Small intestine (tissue), 7 donors: ENCODE results near the gene CASK. TPM values are rescaled to one million over a fixed set of nuclear protein-coding genes. Genes with fewer than 3 reads are reported as not detected.

ENCODE experiments used
- DNase-seq, 2 donors: peaks; one replicate each; pipeline versions ENCODE4 v3.0.0 to v3.0.0-alpha.2; 2013
- FAIRE-seq: peaks from 2 replicates; lab custom pipeline; 2012; peaks lifted over from hg19 to GRCh38; lab: Jason Lieb, UNC
- H3K27ac ChIP-seq, 3 donors: one replicate each; pipeline ENCODE4 v1.5.1; 2013; ENCODE audit warnings: low read length in 2 of 3, mild to moderate bottlenecking in 2 of 3, control low read depth in 1 of 3, inconsistent platforms in 1 of 3, low read depth in 1 of 3, moderate library complexity in 1 of 3
- H3K27me3 ChIP-seq, 3 donors: one replicate each; pipeline ENCODE4 v1.6.1; 2013; ENCODE audit warnings: low read length in 3 of 3, inconsistent platforms in 1 of 3; ENCODE audit not compliant: control insufficient read depth in 3 of 3, insufficient read depth in 3 of 3
- H3K36me3 ChIP-seq, 3 donors: one replicate each; pipeline ENCODE4 v1.6.1; 2013; ENCODE audit warnings: low read length in 3 of 3, inconsistent platforms in 1 of 3, low read depth in 1 of 3, mild to moderate bottlenecking in 1 of 3, moderate library complexity in 1 of 3; ENCODE audit not compliant: control insufficient read depth in 3 of 3, insufficient read depth in 2 of 3
- H3K4me1 ChIP-seq, 3 donors: one replicate each; pipeline ENCODE4 v1.6.1; 2013; ENCODE audit warnings: low read length in 2 of 3, inconsistent platforms in 1 of 3, low read depth in 1 of 3, mild to moderate bottlenecking in 1 of 3, moderate library complexity in 1 of 3; ENCODE audit not compliant: control insufficient read depth in 3 of 3, insufficient read depth in 2 of 3
- H3K4me3 ChIP-seq, 3 donors: one replicate each; pipeline ENCODE4 v1.5.1; 2013; ENCODE audit warnings: low read length in 3 of 3, control low read depth in 1 of 3, inconsistent platforms in 1 of 3, low read depth in 1 of 3, mild to moderate bottlenecking in 1 of 3, moderate library complexity in 1 of 3
- H3K9me3 ChIP-seq, 2 donors: one replicate each; pipeline ENCODE4 v1.6.1; 2013; ENCODE audit warnings: low read depth in 1 of 2, low read length in 1 of 2; ENCODE audit not compliant: control insufficient read depth in 2 of 2, insufficient read depth in 1 of 2
- WGBS, 3 donors: extraction: QIAGEN DNeasy Blood & Tissue Kit; methylation state at CpG; one replicate each; pipeline ENCODE4 v1.1.7; 2013; 5-methylcytosine and 5-hydroxymethylcytosine counted together
- polyA plus RNA-seq, 4 donors: library from polyadenylated mRNA; stranded (reverse) in 3 of 4; unstranded in 1 of 4; fragments of 200-250 nt in 3 of 4; fragments of 120-200 nt in 1 of 4; gene quantifications; one replicate each; pipeline versions ENCODE4 v1.2.1 to v1.2.3, GENCODE V29; 2013
- donor health status: healthy with polysubstance abuse.
- donor health status: control.
- donor health status: control.
- donor health status: Bipolar disorder and iron deficiency.
- donor health status: healthy.

Gene CASK
- polyA plus RNA-seq, 4 donors = 16.5 to 77.8 (median 25.2) TPM

- FAIRE-seq = no peak
- no peak overlapping the region for H3K27ac ChIP-seq
Observed at GRCh38 chrX:41491267-41492004, 431.9 kb downstream of the CASK start.

GRCh38 chrX:41490446-41490845 lies 432.9 kb downstream of the CASK start:
- Histone ChIP-seq H3K36me3 (no peaks in the 10 kb centered on the region), H3K4me3 (no peak overlapping the region), H3K27ac (no peak overlapping the region), H3K9me3 (no peaks in the 10 kb centered on the region), H3K27me3 (no peaks in the 10 kb centered on the region), H3K4me1 (no peaks in the 10 kb centered on the region)
- DNase-seq (no peak), FAIRE-seq (no peak)
- 67 to 93% (median 81%) methylated on average over 3 of the region's 3 CpGs for WGBS, 3 donors

More at GRCh38 chrX:41491267-41492004, 431.9 kb downstream of the CASK start:
- Histone ChIP-seq H3K9me3 (no peaks in the 10 kb centered on the region), H3K27me3 (no peaks in the 10 kb centered on the region), H3K4me1 (no peaks in the 10 kb centered on the region), H3K36me3 (no peaks in the 10 kb centered on the region), H3K4me3 (no peak overlapping the region)
- WGBS, 3 donors = 57 to 63% (median 60%) methylated on average over 12 of the region's 12 CpGs
- no peak for DNase-seq

DNA sequence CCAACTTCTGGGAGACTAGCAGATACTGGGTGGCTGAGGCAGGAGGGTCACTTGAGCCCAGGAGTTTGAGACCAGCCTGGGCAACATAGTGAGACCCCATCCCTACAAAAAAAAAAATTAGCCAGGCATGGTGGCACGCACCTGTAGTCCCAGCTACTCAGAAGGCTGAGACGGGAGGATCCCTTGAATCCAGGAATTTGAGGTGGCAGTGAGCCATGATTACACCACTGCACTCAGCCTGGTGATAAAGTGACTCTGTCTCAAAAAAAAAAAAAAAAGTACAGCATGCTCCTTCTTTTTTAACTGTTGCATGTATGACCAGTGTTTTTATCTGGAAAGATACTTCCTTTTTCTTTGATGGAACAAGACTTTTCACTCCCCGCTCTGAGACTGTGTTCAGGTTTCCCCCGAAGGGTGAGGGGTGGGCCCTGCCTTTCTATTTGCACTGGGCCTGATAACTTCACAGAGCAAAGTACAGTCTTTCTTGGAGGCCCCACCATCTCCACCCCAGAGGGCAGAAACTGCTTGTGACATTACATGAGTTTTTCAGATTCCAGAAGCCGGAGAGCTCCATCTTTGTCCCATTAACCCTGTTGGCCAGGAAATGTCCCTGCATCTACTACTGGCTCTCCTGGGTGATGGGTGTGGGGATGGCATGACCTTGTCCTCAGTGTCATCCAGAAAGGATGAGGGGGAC lies 441.1 kb downstream of the CASK start:
- DNase-seq (peak; percentile 46 to 81), FAIRE-seq (no peak)
- Histone ChIP-seq H3K4me3 (no peak overlapping the region), H3K27ac (peak overlapping the region in 1 of 3 donors; percentile 92), H3K9me3 (peaks cover 0 to 16% of the 10 kb centered on the region in 2 donors), H3K4me1 (peaks cover 0 to 23% (median 0%) of the 10 kb centered on the region in 3 donors), H3K36me3 (no peaks in the 10 kb centered on the region), H3K27me3 (no peaks in the 10 kb centered on the region)
- 17 to 66% (median 38%) methylated on average over 5 of the region's 5 CpGs for WGBS, 3 donors

- WGBS, 3 donors = 71 to 94% (median 83%) methylated on average over 6 of the region's 6 CpGs
Observed at GRCh38 chrX:41481264-41482109, 441.9 kb downstream of the CASK start.

DNA sequence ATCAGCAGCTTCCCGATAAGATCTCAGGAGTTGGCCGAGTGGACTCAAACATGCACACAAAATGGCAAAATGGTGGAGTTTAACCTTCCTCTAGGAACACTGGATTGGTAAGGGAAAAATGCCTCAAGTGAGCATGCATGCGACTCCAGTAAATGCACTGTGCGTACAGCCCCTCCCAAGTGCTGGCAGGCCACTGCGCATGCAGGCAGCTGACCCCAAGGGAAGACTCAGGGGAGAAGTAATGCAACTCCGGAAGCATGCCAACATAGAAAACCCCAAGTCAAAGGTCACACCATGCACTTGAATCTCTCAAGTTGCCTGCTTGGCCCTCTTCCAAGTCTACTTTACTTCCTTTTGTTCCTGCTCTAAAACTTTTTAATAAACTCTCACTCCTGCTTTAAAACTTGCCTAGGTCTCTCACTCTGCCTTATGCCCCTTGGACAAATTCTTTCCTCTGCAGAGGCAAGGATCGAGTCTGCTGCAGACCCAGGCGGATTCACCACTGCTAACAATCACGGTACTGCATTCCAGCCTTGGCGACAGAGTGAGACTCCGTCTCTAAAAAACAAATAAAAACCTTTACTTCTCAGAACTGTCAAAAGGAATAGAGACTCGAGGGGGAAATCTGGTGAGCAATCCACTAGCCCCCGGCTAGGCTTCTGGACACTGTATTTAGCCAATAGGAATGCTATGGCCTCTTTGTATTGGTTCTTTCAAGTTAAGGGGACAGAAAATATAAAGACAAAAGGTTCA lies 442.7 kb downstream of the CASK start:
- H3K36me3 ChIP-seq = no peaks in the 10 kb centered on the region
- H3K4me1 ChIP-seq = peaks cover 0 to 28% (median 0%) of the 10 kb centered on the region in 3 donors
- peak in 1 of 2 donors; percentile 61 for DNase-seq
- no peak overlapping the region for H3K4me3 ChIP-seq
- no peaks in the 10 kb centered on the region for H3K27me3 ChIP-seq
- no peak for FAIRE-seq
- 84 to 90% (median 89%) methylated on average over 12 to 13 of the region's 13 CpGs for WGBS, 3 donors
- H3K27ac ChIP-seq = no peak overlapping the region
- peaks cover 0 to 16% of the 10 kb centered on the region in 2 donors for H3K9me3 ChIP-seq

More at GRCh38 chrX:41481264-41482109, 441.9 kb downstream of the CASK start:
- DNase-seq = no peak
- Histone ChIP-seq H3K27me3 (no peaks in the 10 kb centered on the region), H3K4me3 (no peak overlapping the region), H3K4me1 (peaks cover 0 to 23% (median 0%) of the 10 kb centered on the region in 3 donors), H3K9me3 (peaks cover 0 to 16% of the 10 kb centered on the region in 2 donors), H3K36me3 (no peaks in the 10 kb centered on the region), H3K27ac (peak overlapping the region in 1 of 3 donors; percentile 92)
- FAIRE-seq = no peak

GRCh38 chrX:41478381-41478911 lies 444.9 kb downstream of the CASK start:
- 52 to 77% (median 67%) methylated on average over 6 of the region's 6 CpGs for WGBS, 3 donors
- FAIRE-seq (no peak), DNase-seq (no peak)
- no peaks in the 10 kb centered on the region for H3K36me3 ChIP-seq
- no peak overlapping the region for H3K4me3 ChIP-seq
- no peak overlapping the region for H3K27ac ChIP-seq
- H3K4me1 ChIP-seq = peaks cover 0 to 29% (median 0%) of the 10 kb centered on the region in 3 donors
- peaks cover 0 to 16% of the 10 kb centered on the region in 2 donors for H3K9me3 ChIP-seq
- H3K27me3 ChIP-seq = no peaks in the 10 kb centered on the region

- no peak for DNase-seq
- FAIRE-seq = no peak
- no peaks in the 10 kb centered on the region for H3K27me3 ChIP-seq
- H3K27ac ChIP-seq = no peak overlapping the region
- peaks cover 0 to 19% of the 10 kb centered on the region in 2 donors for H3K9me3 ChIP-seq
- H3K36me3 ChIP-seq = no peaks in the 10 kb centered on the region
- WGBS, 3 donors = 36 to 49% (median 39%) methylated on average over 9 to 12 of the region's 12 CpGs
- H3K4me3 ChIP-seq = no peak overlapping the region
- peaks cover 0 to 17% (median 0%) of the 10 kb centered on the region in 3 donors for H3K4me1 ChIP-seq
Observed at GRCh38 chrX:41475591-41476241, 447.6 kb downstream of the CASK start.
